NK-92 (cell line): Measurements from ENCODE around the gene HMCN2.

ENCODE experiments used
- DNase-seq: peaks from one replicate; lab custom pipeline; 2025; ENCODE audit not compliant: unreplicated experiment; lab: John Stamatoyannopoulos, UW

The HMCN2 gene

DNA sequence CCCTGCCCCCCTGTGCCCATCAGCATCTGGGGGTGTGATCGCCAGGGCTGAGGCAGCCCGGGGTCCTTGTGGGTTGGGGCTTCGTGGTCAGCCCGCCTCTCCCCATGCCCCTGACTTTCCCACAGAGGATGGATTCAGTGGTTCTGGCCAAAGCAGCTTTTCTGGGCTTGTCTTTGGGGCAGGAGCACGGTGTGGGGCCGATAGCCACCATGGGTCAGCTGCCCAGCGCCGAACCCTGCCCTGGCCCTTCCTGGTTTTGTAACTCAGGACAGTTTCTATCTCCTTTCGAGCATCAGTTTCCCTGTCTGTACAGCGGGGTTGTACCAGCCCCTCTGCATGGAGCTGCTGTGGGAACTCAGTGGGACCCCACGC is 77.1 kb downstream of the HMCN2 start:
- no peak for DNase-seq

DNA sequence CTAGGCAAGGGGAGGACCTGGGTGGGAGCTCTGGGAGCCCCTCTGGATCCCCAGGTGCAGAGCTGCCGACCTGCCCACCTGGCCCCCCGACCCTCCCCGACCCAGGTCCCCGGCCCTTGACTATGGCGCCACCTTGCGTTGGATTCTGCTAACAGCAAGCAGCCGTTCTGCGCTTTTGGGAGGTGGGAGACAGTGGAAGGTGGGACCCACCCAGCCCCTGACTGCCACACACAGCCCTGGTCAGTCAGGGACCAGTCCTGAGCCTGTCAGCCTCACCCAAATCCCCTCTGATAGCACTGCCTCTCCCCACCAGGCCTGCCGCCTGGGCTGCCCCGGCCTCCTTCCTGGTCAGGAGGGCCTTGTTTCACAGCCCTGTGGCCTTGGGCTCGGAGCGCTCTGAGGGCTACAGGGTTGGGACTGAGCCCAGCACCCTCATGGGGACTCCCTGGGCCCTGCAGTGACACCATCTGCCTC is 77.9 kb downstream of the HMCN2 start:
- DNase-seq: no peak

DNA sequence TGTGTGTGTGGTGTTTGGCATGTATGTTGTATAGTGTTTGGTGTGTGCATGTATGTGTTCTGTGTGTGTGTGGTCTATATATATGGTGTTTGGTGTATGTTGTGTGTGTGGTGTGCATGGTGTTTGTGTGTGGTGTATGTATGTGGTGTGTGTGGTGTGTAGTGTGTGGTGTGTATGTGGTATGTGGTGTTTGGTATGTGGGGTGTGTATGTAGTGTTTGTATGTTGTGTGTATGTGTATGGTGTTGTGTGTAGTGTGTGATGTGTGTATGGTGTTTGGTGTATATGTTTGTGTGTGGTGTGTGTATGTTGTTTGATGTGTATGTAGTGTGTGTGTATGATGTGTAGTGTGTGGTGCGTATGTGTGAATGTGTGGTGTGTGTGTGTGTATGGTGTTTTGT is 78.8 kb downstream of the HMCN2 start:
- DNase-seq: no peak

DNA sequence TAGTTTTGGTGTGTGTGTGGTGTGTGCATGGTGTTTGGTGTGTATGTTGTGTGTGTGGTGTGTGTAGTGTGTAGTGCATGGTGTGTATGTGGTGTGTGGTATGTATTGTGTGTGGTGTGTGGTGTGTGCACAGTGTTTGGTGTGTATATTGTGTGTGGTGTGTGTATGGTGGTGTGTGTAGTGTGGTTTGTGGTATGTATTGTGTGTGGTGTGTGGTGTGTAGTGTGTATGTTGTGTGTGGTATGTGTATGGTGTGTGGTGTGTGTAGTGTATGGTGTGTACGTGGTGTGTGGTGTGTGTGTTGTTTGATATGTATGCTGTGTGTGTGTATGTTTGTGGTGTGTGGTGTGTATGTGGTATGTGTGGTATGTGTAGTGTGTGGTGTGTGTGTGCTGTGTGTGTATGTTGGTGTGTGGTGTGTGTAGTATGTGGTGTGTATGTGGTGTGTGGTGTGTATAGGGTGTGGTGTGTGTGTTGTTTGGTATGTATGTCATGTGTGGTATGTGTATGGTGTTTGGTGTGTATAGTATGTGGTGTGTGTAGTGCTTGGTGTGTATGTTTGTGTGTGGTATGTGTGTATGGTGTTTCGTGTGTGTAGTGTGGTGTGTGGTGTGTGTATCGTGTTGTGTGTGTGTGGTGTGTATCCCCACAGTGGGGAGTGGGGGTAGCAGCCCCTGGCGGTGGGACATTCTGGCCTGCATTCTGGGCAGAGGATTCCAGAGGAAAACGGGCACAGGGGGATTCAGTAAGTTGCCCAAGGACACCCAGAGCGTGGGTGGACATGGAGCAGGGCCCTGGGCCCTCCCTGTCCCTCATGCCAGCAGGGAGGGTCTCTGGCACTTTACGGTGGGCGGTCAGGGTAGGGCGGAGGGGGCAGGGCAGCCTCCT is 79.7 kb downstream of the HMCN2 start:
- DNase-seq: no peak

DNA sequence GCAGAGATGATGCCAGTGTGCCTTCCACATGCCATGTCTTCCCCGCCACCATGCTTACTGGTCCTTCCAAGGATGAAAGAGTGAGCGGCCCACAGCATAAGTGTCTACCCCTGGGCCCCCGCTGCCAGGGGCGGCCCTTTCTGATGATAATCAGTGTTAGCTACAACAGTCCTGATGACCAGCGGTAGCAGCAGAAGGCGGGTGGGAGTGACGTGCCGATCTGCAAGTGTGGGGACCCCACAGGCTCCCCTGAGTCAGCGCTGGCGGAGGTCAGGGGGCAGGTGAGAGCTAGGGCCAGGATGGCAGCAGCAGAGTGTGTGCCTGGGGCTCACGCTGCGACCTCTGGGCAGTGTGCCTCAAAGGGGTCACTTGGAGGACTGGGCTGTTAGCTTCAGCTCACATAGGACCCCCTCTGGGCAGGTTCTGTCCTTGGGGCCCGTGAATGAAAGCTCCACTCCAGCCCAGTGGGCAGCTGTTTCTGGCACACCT is 80.4 kb downstream of the HMCN2 start:
- DNase-seq: no peak

DNA sequence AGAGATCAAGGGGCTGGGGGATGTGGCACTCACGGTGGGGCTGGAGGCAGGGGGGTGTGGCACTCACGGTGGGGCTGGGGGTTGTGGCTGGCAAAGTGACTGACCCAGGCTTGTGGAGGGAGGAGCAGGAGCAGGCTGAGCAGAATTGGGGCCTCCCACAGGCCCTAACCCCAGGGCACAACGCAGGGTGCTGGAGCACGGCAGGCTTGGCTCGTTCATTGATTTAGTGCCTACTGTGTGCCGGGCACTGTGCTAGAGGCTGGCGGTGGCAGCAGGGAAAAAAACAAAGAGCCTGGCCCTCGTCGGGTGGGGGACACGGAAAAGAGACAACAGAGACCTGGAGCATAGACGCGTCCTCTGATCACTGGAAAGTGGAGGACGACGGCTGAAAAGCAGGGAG is 80.9 kb downstream of the HMCN2 start:
- DNase-seq: no peak

DNA sequence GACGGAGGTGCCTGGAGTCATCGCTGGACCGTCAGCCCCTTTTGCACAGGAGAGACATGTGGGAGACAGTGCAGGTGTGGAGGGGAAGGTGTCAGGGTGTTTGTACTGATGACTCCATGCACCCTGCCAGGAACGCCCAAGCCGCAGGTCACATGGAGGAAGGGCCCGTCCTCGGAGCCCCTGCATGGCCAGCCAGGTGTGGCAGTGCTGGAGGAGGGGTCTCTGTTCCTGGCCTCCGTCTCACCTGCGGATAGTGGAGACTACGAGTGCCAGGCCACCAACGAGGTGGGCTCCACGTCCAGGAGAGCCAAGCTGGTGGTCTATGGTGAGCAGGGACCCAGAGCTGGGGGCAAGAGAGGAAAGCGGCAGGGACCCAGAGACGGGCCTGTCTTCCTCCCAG is 81.5 kb downstream of the HMCN2 start:
- DNase-seq: no peak

DNA sequence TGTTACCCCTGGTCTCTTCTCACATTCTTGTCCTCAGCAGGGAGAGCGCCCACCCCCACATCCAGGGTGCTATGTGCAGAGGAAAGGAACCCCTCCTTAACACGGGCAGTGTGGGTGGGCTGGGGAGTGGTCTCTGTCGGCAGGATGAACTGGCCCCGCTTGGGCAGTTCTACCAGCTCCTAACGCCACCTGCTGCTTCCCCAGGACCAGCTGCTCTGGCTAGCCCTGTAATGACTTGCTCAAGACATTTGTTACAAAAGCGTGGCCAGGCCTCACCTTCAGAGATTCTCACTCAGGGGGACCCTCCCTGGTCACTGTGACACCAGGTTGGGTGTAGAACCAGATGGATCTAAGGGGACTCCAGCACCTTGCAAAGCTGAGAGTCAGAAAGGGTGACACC is 82.4 kb downstream of the HMCN2 start:
- DNase-seq: no peak

DNA sequence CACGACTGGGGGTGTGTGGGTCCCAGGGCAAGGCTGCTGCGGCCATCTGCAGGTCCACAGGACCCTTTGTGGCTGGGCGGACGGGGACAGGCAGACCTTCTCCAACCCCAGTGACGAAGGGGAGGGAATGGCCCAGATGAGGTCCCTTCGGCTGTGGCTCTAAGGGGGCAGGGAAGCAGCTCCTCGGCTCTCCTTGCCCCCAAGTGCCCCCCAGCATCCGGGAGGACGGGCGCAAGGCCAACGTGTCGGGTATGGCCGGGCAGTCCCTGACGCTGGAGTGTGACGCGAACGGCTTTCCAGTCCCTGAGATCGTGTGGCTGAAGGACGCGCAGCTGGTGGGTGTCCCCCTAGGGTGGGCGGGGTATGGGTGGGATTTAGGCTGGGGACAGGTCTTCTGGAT is 82.8 kb downstream of the HMCN2 start:
- no peak for DNase-seq

DNA sequence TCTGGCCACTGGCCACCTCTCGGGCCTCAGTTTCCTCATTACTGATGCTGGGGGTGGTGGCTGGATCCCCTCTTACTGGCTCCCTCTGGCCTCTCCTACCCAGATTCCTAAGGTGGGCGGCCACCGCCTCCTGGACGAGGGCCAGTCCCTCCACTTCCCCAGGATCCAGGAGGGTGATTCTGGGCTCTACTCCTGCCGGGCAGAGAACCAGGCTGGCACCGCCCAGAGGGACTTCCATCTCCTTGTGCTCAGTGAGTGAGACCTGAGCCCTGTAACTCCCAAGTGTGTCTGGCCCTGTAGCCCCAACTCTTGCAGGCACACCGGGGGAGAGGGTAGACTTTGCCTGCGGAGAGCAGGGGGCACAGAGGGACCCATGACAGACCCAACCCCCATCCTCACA is 83.3 kb downstream of the HMCN2 start:
- DNase-seq: no peak

DNA sequence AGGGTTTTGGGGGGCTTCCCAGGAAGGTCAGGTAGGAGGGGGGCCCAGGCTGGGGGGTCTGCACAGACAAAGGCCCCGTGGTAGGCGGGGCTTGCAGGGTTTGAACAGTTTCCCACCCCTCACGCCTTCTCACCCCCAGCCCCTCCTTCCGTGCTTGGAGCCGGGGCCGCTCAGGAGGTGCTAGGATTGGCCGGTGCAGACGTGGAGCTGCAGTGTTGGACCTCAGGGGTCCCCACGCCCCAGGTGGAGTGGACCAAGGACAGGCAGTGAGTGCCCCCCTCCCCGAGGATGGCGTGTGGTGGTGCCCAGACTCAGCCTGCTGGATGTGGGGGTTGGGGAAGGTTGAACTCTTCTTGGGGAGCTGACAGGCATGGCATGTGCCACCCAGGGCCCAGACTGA is 83.8 kb downstream of the HMCN2 start:
- DNase-seq: no peak

DNA sequence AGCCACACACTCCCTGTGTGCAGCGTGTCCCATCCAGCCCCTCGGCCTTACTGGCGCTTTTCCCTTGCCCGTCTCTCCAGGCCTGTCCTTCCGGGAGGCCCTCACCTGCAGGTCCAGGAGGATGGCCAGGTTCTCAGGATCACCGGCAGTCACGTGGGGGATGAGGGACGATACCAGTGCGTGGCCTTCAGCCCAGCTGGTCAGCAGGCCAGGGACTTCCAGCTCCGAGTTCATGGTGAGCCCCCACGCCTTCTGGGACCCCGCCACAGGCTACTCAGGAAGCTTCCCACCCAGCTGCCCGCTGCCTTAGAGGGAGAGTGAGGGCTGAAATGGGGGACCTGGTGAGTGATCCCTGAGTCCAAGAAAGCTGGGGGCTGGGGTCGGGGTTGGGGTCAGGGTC is 85.8 kb downstream of the HMCN2 start:
- DNase-seq: no peak

DNA sequence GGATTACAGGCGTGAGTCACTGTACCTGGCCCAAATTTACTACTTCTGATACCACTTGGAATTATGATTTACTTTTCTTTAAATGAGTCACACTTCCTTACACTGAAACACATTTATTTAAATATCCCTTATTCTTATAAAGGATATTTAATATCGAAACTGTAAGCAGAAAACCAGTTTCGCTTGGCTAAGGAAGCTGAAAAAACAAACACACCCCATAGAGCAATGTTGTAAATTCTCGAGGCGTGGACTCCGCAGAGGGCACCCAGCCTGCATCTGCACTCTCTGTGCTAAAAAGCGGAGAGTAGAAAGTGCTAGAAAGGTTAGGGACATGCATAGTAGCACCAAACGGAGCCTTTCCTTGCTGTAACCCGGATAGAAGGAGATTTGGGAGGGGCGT is 86.5 kb downstream of the HMCN2 start:
- no peak for DNase-seq

DNA sequence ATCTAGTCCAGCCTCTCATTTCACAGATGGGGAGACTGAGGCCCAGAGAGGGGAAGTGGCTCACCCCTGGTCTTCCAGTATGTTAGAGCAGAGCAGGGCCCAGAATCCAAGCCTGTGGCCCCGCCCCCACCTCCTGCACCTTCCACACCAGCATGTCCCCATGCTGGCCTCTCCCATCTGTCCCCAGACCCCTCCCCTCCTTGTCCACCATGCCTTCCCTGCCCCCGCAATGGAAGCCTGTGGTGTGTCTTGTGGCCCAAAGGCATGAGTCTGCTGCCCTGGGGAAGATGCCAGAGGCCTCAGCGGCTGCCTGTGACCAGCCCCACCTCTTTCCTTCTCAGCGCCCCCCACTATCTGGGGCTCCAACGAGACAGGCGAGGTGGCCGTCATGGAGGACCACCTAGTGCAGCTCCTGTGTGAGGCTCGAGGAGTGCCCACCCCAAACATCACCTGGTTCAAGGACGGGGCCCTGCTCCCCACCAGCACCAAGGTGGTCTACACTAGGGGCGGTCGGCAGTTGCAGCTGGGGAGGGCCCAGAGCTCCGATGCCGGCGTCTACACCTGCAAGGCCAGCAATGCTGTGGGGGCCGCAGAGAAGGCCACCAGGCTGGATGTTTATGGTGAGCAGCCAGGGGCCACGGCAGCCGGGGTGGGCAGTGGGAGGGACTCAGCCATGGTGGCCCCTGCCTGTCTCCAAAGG is 87.2 kb downstream of the HMCN2 start:
- DNase-seq: no peak

DNA sequence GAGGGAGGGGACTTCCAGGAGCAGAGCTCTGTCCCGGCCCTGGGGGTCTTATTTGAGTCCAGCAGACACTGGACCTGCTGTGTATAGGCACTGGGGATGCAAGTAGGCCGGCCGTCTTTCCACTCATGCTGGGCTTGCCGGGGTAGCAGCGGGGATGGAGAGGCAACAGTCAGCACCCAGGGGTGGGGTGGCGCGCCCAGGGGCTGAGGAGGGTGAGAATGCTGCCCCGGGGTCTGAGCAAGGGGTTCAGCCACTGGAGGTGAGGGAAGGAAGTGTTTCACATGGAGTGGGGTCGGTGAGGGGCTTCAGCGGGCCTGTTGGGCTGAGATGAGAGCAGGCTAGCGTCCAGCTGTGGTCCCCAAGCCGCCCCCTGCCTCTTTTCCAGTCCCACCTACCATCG is 88.8 kb downstream of the HMCN2 start:
- no peak for DNase-seq

DNA sequence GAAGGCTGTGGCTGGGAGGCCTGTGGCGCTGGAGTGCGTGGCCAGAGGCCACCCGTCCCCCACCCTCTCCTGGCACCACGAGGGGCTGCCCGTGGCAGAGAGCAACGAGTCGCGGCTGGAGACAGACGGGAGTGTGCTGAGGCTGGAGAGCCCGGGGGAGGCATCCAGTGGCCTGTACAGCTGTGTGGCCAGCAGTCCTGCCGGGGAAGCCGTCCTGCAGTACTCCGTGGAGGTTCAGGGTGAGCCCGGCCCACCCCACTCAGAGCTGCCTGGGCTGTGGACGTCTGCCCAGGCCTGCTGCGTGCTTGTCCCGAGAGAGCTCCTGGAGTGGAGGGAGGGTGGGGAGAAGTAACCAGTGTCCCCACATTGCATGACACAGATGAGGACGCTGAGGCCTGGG is 89.2 kb downstream of the HMCN2 start:
- no peak for DNase-seq

DNA sequence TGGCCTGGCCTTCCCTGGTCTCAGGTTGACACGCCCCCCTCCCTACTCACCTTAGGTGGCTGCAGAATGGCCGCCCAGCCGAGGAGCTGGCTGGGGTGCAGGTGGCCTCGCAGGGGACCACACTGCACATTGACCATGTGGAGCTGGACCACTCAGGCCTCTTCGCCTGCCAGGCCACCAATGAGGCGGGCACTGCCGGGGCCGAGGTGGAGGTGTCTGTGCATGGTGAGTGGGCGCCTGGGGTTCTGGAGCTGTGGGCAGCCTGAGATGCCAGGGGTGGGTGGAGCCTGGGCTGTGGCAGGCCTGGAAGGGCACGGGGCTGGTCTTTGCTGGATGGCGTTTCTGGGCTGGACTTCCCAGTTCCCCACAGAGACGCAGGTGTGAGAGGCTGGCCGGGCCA is 90.5 kb downstream of the HMCN2 start:
- no peak for DNase-seq

DNA sequence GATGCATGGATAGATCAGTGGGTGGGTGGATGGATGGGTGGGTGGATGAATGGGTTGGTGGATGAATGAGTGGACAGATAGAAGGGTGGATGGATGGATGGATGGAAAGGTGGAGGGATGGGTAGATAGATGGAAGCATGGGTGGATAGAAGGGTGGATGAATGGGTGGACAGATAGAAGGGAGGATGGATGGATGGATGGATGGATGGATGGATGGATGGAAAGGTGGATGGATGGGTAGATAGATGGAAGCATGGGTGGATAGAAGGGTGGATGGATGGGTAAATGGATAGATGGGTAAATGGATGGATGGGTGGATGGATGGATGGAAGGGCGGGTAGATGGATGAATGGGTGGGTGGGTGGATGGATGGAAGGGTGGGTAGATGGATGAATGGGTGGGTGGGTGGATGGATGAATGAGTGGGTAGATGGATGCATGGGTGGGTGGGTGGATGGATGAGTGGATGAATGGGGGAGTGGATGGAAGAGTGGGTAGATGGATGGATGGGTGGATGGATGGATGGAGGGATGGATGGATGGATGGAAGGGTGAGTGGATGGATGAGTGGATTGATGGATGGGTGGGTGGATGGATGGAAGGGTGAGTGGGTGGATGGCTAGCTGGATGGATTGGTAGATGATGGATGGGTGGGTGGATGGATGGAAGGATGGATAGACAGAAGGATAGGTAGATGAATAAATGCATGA is 91.5 kb downstream of the HMCN2 start:
- DNase-seq: no peak

DNA sequence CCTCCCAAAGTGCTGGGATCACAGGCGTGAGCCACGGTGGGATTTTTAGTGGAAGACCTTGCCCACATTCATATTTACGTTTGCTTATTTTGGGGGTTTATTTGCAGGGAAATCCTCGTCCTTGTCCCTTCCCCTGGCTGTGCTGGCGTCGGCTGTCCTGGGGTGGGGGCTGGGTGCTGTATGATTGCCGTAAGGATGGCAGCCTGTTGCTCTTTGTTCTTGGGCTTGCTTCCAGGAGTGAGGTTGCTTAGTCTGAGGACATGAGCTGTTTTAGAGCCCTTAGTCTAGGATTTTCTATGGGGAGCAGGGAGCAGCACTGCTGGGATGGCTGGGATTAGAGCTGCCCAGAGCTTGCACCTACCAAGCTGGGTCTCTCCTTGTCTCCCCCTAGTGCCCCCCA is 93.4 kb downstream of the HMCN2 start:
- DNase-seq: no peak

DNA sequence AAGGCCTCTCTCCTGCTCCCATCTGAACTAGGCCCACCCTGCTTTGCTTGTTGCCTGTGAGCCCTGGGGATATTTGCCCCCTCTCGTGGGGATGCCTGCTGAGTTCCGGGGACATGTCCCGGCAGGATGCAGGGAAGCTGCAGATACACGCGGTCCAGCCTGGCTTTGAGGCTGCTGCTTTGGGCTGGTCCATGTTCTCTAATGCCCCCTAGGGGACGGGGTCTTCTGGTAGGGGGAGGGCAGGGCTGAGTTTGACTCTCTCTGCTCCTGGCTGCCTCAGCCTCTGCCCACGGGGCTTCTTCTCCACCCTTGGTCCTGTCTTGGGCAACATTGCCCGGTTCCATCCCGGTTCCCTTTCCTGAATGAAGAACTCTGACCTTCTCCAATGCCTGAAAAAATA is 94.3 kb downstream of the HMCN2 start:
- no peak for DNase-seq

DNA sequence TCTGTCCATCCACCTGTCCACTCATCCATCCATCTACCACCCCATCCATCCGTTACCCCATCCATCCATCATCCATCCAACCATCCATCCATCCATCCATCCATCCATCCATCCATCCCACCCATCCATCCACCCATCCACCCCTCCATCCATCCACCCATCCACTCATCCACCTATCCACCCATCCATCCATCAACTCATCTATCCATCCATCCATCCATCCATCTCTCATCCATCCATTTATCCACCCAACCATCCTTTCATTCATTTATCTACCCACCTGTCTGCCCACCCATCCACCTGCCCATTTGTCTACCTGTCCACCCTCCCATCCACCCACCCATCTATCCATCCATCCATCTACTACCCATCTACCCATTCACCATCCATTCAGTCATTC is 95.1 kb downstream of the HMCN2 start:
- DNase-seq: no peak

DNA sequence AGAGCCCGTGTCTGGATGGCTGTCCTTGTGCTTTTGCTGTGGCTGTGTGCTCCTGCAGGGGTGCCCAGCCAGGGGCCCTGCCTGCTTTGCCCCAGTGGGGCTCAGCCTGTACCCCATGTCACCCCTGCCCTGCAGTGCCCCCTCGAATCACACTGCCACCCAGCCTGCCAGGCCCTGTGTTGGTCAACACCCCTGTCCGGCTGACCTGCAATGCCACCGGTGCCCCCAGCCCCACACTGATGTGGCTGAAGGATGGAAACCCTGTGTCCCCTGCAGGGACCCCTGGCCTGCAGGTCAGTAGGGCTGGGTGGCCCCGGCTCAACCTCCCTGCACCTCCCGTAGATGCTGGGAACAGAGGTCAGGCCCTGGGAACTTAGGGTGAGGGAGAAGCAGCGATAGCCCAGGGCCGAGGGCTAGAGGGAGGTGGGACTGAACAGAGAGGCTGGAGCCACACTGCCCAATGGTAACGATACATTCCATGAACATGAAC is 96.4 kb downstream of the HMCN2 start:
- no peak for DNase-seq
